ENCODE measurements around the gene PDLIM4. TPM values are rescaled to one million over a fixed set of nuclear protein-coding genes. Genes with fewer than 3 reads are reported as not detected.

PDLIM4 gene
- total RNA-seq, 1 donor from 2014 or later, result 31.0 TPM

- no peak for DNase-seq
Observed at GRCh38 chr5:132253452-132254320, 3.8 kb upstream of the PDLIM4 start.

- no peak for DNase-seq
Observed at GRCh38 chr5:132254321-132254977, 3.0 kb upstream of the PDLIM4 start.

GRCh38 chr5:132256086-132256782 is 1.3 kb upstream of the PDLIM4 start:
- no peak for DNase-seq

GRCh38 chr5:132256783-132257130 is 739 bp upstream of the PDLIM4 start:
- DNase-seq, result no peak

DNA sequence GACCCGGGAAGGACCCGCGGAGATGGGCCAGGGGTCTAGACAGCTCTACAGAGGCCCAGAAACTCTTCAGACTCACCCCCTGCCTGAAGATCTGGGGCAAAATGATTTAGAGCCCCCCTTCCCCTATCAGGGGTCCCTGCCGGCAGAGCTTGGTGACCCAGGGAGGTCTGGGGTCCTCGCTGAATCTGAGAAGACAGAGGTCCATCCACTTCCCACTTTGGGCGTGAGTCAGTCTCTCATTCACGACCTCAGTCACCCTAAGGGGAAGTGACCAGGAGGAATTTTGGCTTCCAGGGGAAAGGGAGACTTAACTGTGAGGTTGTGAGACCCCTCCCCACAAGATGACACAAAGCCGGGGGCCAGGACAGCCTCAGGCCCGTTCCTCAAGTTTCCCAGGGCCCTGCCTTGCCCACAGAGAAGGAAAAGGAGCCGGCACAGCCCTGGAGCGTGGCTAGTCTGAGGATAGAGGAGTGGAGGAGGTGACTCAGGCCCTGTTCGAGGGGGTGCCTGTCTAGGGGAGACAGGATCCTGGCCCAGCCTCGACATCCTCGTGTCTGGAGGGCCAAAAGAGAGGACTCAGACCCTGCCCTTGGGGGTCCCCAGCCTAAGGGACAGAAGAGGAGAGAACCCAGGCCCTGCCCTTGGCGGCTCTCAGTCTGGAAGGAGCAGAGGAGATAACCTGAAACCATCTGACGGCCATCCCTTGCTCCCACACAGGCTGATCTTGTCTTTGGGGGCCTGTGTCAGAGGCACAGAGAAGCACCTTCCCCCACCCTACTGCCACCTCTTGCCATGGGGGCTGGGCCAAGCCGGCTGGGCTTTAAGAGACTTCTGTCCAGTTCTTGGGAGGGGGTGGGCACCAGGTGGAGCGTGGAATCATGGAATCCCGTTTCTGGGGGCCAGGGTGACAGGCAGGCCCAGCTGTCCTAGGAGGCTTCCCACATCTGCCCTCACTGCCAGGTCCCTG is 889 bp downstream of the PDLIM4 start:
- DNase-seq, result peak; percentile 65

DNA sequence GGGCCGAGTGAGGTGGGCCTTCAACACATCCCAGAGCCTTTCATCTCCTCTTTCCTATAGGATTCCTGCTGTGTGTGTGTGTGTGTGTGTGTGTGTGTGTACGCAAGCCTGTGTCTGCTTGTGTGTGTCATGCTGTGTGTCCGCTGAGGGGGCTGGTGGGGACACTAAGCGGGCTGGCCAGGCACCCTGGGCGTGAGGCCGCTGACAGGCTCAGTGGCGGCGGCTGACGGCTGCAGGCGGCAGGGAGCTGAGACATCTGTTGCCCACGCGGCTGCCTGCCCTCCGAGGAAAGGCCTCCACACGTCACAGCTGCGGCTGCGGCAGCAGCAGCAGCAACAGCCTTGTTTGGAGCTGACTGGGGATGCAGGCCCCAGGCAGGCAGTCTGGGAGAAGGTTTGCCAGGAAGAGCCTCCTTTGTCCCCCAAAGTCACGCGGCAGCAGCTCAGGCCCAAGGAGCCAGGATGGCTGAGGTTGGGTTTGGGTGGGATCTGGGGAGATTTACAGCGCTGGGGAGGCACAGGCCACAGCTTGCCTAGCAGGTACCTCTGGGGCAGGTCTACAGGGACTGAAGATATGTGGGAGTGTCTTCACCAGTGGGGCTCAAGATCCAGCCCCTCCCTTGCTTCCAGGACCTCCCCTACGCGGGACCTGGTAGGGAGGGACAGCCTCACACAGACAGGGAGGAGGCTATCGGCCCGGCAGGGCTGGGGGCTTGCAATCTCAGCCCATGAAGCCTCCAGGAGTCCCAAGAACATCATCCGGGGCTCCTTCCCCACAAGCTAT is 1.8 kb downstream of the PDLIM4 start:
- peak; percentile 77 for DNase-seq

DNA sequence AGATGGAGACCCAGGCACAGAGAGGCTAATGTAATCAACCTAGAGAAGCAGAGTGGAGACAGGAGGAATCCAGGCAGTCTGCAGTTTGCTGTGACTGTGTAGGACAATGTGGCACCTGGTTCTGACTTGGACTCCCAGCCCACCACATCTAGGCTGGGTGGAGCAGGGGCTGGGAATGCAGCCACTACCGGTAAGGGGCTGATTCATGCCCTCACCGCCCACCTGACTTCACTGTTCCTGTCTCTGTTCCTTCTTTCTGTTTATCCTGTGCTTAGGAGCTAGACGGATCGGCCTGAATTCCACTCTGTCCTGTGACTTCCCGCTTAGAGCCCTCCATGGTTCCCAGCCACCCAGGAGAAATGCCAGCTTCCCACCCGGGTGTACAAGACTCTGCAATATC is 2.6 kb downstream of the PDLIM4 start:
- DNase-seq, result peak; percentile 56

- DNase-seq, result peak; percentile 95
Observed at GRCh38 chr5:132260714-132261551, 3.4 kb downstream of the PDLIM4 start.

DNA sequence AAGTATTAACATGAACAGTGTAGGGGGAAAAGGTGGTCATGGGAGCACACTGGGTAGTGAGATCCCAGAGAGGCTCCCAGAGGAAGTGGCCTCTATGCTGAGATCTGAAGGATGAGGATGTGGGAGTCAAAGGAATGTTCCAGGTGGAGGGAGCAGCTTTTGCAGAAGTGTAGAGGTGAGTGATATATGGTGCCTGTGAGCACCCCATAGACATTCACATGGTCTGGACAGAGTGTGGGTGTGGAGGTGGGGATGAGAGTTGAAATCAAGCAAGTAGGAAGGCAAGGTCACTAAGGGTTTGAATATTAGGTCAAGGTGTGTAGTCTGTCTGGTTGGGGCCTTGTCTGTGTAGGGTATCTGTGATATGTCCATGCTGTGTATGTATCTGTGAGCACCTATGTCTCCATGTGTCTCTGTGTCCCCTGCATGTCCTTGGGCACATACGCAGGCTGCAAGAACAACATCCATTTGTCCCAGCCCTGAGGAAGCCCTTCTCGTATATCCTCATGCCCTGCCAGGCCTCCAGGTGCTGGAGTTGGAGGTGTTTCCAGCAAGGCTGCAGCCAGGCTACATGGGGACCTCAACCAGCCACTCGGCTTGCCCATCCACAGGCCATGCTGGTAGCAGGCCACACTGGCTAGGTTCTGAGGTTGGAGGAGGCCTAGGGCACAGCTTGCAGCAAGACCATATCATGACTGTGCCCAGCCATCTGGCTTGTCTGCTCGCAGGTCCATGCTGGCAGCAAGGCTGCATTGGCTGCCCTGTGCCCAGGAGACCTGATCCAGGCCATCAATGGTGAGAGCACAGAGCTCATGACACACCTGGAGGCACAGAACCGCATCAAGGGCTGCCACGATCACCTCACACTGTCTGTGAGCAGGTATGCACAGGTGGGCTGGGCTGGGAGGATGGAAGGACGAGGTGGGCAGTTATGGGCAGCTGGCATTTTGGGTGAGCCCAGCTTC is 4.7 kb downstream of the PDLIM4 start:
- no peak for DNase-seq

DNA sequence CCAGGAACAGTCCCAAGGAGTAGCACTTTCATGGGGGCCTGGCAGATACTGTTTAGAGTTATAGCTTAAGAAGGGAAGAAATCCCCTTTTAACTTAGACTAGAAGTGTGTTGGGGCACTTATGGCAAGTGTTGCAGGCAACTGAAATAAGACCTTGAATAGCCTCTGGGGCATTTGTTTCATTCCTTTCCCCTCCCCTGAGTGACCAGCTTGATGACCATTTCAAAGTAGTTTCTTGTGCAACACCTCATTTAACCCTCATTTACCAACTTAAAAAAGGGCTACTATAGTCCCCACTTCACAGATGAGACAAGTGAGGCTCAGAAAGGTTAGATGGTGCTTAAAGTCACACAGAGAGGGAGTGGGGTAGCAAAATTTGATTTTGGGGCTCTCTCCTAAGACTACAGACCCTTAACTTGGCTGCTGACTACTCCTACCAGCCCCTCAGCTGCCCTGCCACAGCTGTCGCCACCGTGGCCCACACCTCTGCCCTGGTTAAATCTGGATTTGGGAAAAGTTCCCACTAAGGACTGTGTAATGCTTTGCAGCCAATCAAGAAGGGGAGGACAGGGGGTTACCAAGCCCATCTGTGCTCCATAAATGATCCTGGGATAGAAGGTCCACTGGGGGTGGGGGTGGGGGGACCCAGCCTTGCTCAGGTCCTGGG is 5.5 kb downstream of the PDLIM4 start:
- no peak for DNase-seq

- peak; percentile 86 for DNase-seq
Observed at GRCh38 chr5:132263548-132264261, 6.2 kb downstream of the PDLIM4 start.

DNA sequence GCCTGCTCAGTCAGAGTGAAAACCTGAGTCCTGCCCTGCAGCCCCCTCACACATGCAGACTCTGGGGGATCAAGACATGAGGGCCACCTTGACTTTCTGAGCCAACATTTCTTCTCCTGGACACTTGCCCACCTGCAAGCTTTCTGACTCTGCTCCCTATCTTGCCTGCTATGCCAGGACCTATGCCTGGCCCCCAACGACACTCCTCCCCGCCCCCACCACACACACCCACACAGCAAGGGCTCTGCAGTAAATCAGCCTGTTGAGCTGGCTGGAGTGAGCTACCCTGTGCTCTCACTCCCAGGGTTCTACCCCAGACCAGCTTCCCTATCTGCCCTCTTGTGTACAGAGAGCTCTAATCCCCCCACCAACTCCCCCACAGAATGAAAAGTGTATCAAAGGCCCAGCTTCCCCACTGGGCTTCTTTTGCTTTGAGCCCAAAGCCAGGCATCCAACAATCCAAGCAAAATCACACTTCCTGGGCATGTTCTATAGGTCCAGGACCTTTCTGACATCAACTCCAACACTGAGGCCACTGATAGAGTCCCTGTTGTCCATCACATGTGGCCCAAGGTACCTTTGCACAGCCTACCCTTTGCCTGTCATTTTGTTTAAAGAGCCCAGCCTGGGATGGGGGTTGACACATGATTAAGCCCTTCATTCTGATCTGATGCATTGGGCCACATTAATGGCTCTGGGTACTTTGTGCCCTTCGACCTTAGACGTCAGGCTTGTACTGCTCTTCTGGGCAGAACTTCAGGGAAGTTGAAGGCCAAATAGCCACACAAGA is 7.2 kb downstream of the PDLIM4 start:
- no peak for DNase-seq

DNA sequence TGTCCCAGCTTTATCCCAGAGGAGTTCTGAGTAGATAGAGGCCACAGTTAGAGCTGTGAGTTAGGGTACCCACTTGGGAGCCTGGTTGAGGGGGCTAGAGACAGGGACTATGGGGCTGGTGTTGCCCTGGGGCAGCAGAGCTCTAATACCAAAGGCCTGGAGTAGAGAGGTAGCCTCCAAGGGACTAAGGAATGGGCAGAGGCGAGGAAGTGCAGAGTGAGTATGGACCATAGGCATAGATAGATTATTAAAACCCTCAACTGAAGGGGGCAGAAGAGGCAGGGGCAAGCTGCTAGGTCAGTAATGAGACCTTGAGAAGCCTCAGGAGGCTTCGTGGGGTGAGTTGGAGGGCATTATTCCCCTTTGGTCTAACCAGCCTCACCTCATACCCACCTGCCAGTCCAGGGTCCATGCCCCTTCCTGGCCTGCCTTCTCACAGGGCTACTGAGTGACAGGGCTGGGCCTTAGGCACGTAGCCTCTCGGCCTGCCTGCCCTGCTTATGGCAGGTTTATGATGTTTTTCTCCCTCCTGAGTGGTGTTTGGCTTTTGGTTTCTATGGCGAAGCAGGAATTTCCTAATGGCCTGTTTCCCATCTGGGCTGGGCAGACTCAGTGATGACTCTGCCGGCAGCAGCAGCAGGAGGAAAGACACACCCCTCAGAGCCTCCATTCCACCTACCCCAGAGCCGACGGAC is 8.0 kb downstream of the PDLIM4 start:
- peak; percentile 98 for DNase-seq

GRCh38 chr5:132266031-132266835 is 8.7 kb downstream of the PDLIM4 start:
- no peak for DNase-seq

GRCh38 chr5:132266836-132267160 is 9.3 kb downstream of the PDLIM4 start:
- no peak for DNase-seq

Measured in dermis blood vessel endothelial cell (primary cell).